ENCODE measurements around the gene MAP1LC3C.

The MAP1LC3C gene

GRCh38 chr1:241962153-241962552 lies 36.7 kb downstream of the MAP1LC3C start:
- WGBS, 2 experiments (ENCODE audit: insufficient coverage in 2 of 2): 83 to 96% methylated on average over 2 of the region's 2 CpGs
- Histone ChIP-seq H3K36me3 (ENCODE audit: control insufficient read depth, insufficient read depth, low read length) (no peaks in the 10 kb centered on the region), H3K4me1 (ENCODE audit: control insufficient read depth, insufficient read depth, low read length, poor library complexity, severe bottlenecking) (no peaks in the 10 kb centered on the region), H3K27ac (ENCODE audit: low read depth, low read length, severe bottlenecking) (no peak overlapping the region), H3K9me3 (ENCODE audit: control insufficient read depth, low read length) (no peaks in the 10 kb centered on the region), H3K4me3 (ENCODE audit: extremely low read depth, insufficient read depth, low read length, poor library complexity, severe bottlenecking) (no peak overlapping the region)

DNA sequence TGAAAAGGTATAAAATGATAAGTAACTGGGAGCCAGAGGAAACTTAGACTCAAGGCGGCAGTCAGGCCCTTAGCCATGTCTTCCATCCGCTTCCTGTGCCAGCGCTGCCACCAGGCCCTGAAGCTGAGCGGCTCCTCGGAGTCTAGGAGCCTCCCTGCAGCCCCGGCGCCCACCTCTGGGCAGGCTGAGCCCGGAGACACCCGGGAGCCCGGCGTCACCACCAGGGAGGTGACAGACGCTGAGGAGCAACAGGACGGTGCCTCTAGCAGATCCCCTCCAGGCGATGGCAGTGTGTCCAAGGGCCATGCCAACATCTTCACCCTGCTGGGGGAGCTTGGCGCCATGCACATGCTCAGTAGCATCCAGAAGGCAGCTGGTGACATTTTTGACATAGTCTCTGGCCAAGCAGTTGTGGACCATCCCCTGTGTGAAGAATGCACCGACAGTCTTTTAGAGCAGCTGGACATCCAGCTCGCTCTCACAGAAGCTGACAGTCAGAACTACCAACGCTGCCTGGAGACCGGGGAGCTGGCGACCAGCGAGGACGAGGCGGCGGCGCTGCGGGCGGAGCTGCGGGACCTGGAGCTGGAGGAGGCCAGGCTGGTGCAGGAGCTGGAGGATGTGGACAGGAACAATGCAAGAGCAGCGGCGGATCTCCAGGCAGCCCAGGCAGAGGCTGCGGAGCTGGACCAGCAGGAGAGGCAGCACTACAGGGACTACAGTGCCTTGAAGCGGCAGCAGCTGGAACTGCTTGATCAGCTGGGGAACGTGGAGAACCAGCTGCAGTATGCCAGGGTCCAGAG lies 41.0 kb downstream of the MAP1LC3C start, which contains the start of gene BECN2:
BECN2 (plus strand) TSS at position 76 of the 803 bp plus-strand sequence; CDS start at position 76, 0 bp downstream.
- WGBS, 2 experiments (ENCODE audit: insufficient coverage in 2 of 2): 93% methylated on average over 33 of the region's 33 CpGs
- H3K27ac ChIP-seq (ENCODE audit: low read depth, low read length, severe bottlenecking): no peak within 1 kb of the TSS
- no peaks in the 10 kb centered on the region for H3K4me1 ChIP-seq (ENCODE audit: control insufficient read depth, insufficient read depth, low read length, poor library complexity, severe bottlenecking)
- no peaks in the 10 kb centered on the region for H3K9me3 ChIP-seq (ENCODE audit: control insufficient read depth, low read length)
- no peak within 1 kb of the TSS for H3K4me3 ChIP-seq (ENCODE audit: extremely low read depth, insufficient read depth, low read length, poor library complexity, severe bottlenecking)
- H3K36me3 ChIP-seq (ENCODE audit: control insufficient read depth, insufficient read depth, low read length): no peaks in the 10 kb centered on the region

DNA sequence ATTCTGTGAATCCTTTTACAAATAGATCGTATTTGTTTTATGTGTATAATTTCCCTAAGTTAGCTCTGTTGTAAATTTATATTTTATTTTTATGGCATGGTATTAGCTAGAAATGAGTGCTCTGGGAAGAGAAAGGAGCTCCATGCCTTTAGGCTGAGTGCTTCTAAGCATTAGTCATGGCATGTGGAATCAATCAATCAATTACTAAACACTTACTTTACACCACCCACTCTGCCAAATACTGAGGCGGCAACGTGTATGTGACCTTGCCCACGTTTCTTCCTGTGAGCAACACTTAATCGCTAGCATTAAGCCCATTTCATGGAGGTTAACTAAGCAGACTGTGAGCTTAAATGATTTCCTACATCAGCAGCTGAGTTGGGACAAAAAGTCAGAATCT lies 48.5 kb downstream of the MAP1LC3C start:
- Histone ChIP-seq H3K4me1 (ENCODE audit: control insufficient read depth, insufficient read depth, low read length, poor library complexity, severe bottlenecking) (no peaks in the 10 kb centered on the region), H3K36me3 (ENCODE audit: control insufficient read depth, insufficient read depth, low read length) (no peaks in the 10 kb centered on the region), H3K4me3 (ENCODE audit: extremely low read depth, insufficient read depth, low read length, poor library complexity, severe bottlenecking) (no peak overlapping the region), H3K27ac (ENCODE audit: low read depth, low read length, severe bottlenecking) (no peak overlapping the region), H3K9me3 (ENCODE audit: control insufficient read depth, low read length) (no peaks in the 10 kb centered on the region)
- WGBS, 2 experiments (ENCODE audit: insufficient coverage in 2 of 2): 79 to 91% methylated on average over 4 of the region's 5 CpGs

- H3K27ac ChIP-seq (ENCODE audit: low read depth, low read length, severe bottlenecking): no peak overlapping the region
- H3K9me3 ChIP-seq (ENCODE audit: control insufficient read depth, low read length): no peaks in the 10 kb centered on the region
- H3K4me1 ChIP-seq (ENCODE audit: control insufficient read depth, insufficient read depth, low read length, poor library complexity, severe bottlenecking): no peaks in the 10 kb centered on the region
- WGBS, 2 experiments (ENCODE audit: insufficient coverage in 2 of 2): 90 to 97% methylated on average over 3 to 5 of the region's 6 CpGs
- H3K4me3 ChIP-seq (ENCODE audit: extremely low read depth, insufficient read depth, low read length, poor library complexity, severe bottlenecking): no peak overlapping the region
- no peaks in the 10 kb centered on the region for H3K36me3 ChIP-seq (ENCODE audit: control insufficient read depth, insufficient read depth, low read length)
These were observed 51.5 kb downstream of the MAP1LC3C start for GRCh38 chr1:241947354-241947753.

Measured in mesodermal cell (in vitro differentiated cells).